Upper lobe of left lung (tissue), 4 donors: ENCODE data around the gene NUDT3.

Experiments
- CTCF ChIP-seq, 6 experiments: fragments of 450-650 bp in 4 of 6; fragments of 200-600 bp in 2 of 6; sonication (generic) in 2 of 6; IDR thresholded peaks; one replicate each; pipeline ENCODE4 v1.5.1; 2016 to 2019; ENCODE audit warnings: antibody characterized with exemption in 6 of 6
- POLR2AphosphoS5 ChIP-seq, 2 donors: sonication (generic); formaldehyde crosslinking; IDR thresholded peaks; one replicate each; pipeline ENCODE4 v1.5.1; 2017; ENCODE audit warnings: antibody characterized with exemption in 2 of 2

GRCh38 chr6:34328969-34329368 lies 63.5 kb downstream of the NUDT3 start:
- TF ChIP-seq POLR2AphosphoS5 (IDR thresholded peaks at IDR 0.05): no peak
- no peak for TF ChIP-seq CTCF (IDR thresholded peaks at IDR 0.05)
